HEK293T (cell line): ENCODE measurements around the gene CAMSAP3.

Experiments used
- BHLHE40 ChIP-seq: fragments of 450-650 bp; IDR thresholded peaks from 2 replicates; pipeline ENCODE4 v1.6.1; 2016; ENCODE audit warnings: mild to moderate bottlenecking, moderate library complexity, borderline replicate concordance
- CTBP1 ChIP-seq: fragments of 450-650 bp; IDR thresholded peaks from 2 replicates; pipeline ENCODE4 v1.6.1; 2016; ENCODE audit warnings: borderline replicate concordance
- ELF4 ChIP-seq: fragments of 450-650 bp; IDR thresholded peaks from 2 replicates; pipeline ENCODE4 v1.6.1; 2017; ENCODE audit warnings: antibody characterized with exemption
- FOXK2 ChIP-seq: fragments of 450-650 bp; IDR thresholded peaks from 2 replicates; pipeline ENCODE4 v1.6.1; 2016; ENCODE audit warnings: mild to moderate bottlenecking
- FOXM1 ChIP-seq: fragments of 450-650 bp; IDR thresholded peaks from 2 replicates; pipeline ENCODE4 v1.6.1; 2017; ENCODE audit warnings: mild to moderate bottlenecking, borderline replicate concordance
- SP1 ChIP-seq: fragments of 450-650 bp; IDR thresholded peaks from 2 replicates; pipeline ENCODE4 v1.6.1; 2017
- TARDBP ChIP-seq: fragments of 450-650 bp; IDR thresholded peaks from 2 replicates; pipeline ENCODE4 v1.6.1; 2016
- ZNF384 ChIP-seq: fragments of 450-650 bp; IDR thresholded peaks from 2 replicates; pipeline ENCODE4 v1.6.1; 2016

DNA sequence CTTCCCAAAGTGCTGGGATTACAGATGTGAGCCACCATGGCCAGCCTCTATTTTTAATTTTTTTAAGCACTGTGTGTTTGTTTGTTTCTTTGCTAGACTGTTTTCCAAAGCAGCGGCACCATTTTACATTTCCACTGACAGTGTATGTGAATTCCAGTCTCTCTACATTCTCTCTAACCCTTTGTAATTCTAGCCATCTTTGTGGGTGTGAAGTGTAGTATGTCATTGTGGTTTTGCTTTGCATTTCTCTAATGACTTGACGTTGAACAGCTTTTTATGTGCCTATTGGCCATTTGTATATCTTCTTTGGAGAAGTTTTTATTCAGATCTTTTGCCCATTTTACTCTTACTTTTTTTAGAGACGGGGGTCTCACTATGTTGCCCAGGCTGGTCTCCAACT lies 48.5 kb upstream of the CAMSAP3 start:
- TF ChIP-seq SP1, result no peak
- no peak for TF ChIP-seq TARDBP
- TF ChIP-seq FOXM1, result no peak
- no peak for TF ChIP-seq BHLHE40
- TF ChIP-seq ELF4, result no peak
- TF ChIP-seq ZNF384, result no peak
- no peak for TF ChIP-seq FOXK2
- no peak for TF ChIP-seq CTBP1
